ENCODE results near the gene MTR. TPM values are rescaled to one million over a fixed set of nuclear protein-coding genes. Genes with fewer than 3 reads are reported as not detected.

Gene MTR
- total and polyA plus RNA-seq, 2 donors (not counting 1 experiment from before 2014, with no cell fraction given): 9.9 to 49.1 TPM

DNA sequence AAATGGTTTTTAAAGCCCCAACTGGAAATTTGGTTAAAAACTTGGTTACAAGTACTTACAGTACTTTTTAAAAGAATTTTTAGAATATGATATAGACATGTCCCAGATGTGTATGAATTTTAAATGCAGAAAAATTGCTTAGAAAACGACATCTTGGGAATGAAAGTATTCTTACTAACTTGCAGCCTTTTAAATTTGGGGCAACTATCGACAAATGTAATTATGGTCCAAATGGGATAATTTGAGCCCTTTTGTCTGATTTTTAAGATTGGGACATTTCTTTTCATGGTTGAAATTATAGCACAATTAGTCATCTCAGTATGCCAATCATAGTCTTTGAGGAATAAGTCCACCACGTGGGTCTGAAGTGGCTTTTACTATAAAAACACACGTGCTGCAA lies 43.2 kb upstream of the MTR start:
- Histone ChIP-seq H3K9me3 (ENCODE audit: control extremely low read depth in 1 of 3, control insufficient read depth in 2 of 3, insufficient read depth in 1 of 3, low read length in 2 of 3) (no peaks in the 10 kb centered on the region), H2AFZ (ENCODE audit: insufficient read depth, low read depth, low read length, poor library complexity, severe bottlenecking) (no peak overlapping the region), H3K79me2 (ENCODE audit: control insufficient read depth, insufficient read depth, low read length) (no peaks in the 10 kb centered on the region), H3K36me3 (replicated peaks in 1 of 2; ENCODE audit: control extremely low read depth in 1 of 2, control insufficient read depth in 1 of 2, extremely low read depth in 1 of 2, insufficient read depth in 2 of 2, low read length in 1 of 2) (no peaks in the 10 kb centered on the region), H3K4me3 (ENCODE audit: control extremely low read depth in 1 of 5, extremely low read depth in 1 of 5, insufficient read depth in 1 of 5, low read depth in 2 of 5, low read length in 4 of 5) (no peak overlapping the region), H3K4me1 (ENCODE audit: control insufficient read depth in 2 of 2, insufficient read depth in 2 of 2, low read length in 2 of 2) (no peaks in the 10 kb centered on the region), H3K9ac (ENCODE audit: low read length) (no peak overlapping the region), H3K27ac (ENCODE audit: low read length in 2 of 2) (no peak overlapping the region), H4K20me1 (ENCODE audit: control insufficient read depth, insufficient read depth, low read length, poor library complexity, severe bottlenecking) (no peaks in the 10 kb centered on the region), H3K27me3 (replicated peaks in 1 of 4; ENCODE audit: control extremely low read depth in 1 of 4, control insufficient read depth in 3 of 4, insufficient read depth in 4 of 4, low read length in 3 of 4) (no peaks in the 10 kb centered on the region), H3K4me2 (replicated peaks; ENCODE audit: low read depth, low read length, poor library complexity, severe bottlenecking) (no peak overlapping the region)
- no peak for ATAC-seq (ENCODE audit: low read depth)
- ChIA-PET CTCF (interaction anchor here (0.5 kb wide), 1 partner anchor 23 kb away, joined by 3 read pairs; no protein-coding TSS in a partner anchor), POLR2A (no interaction called here)
- H3K4me1 Mint-ChIP-seq: no peaks in the 10 kb centered on the region
- H3K4me3 Mint-ChIP-seq: no peak overlapping the region
- 92% methylated on average over 2 of the region's 4 CpGs for WGBS (ENCODE audit: insufficient coverage)
- H3K27ac Mint-ChIP-seq: no peak overlapping the region
- no peaks in the 10 kb centered on the region for H3K9me3 Mint-ChIP-seq (ENCODE audit: insufficient read depth)
- H3K27me3 Mint-ChIP-seq: peaks cover 5% of the 10 kb centered on the region
- no peak for DNase-seq
- TF ChIP-seq, protein P1, sequence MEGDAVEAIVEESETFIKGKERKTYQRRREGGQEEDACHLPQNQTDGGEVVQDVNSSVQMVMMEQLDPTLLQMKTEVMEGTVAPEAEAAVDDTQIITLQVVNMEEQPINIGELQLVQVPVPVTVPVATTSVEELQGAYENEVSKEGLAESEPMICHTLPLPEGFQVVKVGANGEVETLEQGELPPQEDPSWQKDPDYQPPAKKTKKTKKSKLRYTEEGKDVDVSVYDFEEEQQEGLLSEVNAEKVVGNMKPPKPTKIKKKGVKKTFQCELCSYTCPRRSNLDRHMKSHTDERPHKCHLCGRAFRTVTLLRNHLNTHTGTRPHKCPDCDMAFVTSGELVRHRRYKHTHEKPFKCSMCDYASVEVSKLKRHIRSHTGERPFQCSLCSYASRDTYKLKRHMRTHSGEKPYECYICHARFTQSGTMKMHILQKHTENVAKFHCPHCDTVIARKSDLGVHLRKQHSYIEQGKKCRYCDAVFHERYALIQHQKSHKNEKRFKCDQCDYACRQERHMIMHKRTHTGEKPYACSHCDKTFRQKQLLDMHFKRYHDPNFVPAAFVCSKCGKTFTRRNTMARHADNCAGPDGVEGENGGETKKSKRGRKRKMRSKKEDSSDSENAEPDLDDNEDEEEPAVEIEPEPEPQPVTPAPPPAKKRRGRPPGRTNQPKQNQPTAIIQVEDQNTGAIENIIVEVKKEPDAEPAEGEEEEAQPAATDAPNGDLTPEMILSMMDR (IDR thresholded peaks at IDR 0.05): no peak
- no peak for TF ChIP-seq EZH2 (IDR thresholded peaks at IDR 0.05; ENCODE audit: borderline replicate concordance, insufficient read depth, low read depth, low read length, poor library complexity, severe bottlenecking)
- intact Hi-C loops (cut with micrococcal nuclease): no loop called here

DNA sequence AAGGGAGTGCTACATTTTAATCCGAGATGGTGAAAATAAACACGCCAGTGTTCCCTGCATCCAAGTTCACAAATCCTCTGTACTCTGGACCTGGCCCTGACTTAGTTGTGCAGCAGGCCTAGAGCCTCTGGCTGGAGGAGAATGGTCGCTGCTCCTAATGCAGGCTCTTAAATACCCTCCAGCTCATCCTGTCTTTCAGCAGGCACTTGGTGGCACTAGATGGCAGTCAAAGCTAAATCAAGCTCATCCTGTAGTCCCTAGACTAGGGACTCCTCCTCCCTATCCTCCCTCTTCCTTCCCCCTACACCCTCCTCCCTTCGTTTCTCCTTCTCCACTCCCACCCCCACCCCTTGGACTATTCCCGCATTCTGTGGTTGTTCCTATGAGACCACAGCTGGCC lies 41.6 kb upstream of the MTR start:
- H3K9me3 ChIP-seq (ENCODE audit: control extremely low read depth in 1 of 3, control insufficient read depth in 2 of 3, insufficient read depth in 1 of 3, low read length in 2 of 3): no peaks in the 10 kb centered on the region
- no peaks in the 10 kb centered on the region for H3K4me1 ChIP-seq (ENCODE audit: control insufficient read depth in 2 of 2, insufficient read depth in 2 of 2, low read length in 2 of 2)
- H2AFZ ChIP-seq (ENCODE audit: insufficient read depth, low read depth, low read length, poor library complexity, severe bottlenecking): no peak overlapping the region
- no peaks in the 10 kb centered on the region for H3K36me3 ChIP-seq (replicated peaks in 1 of 2; ENCODE audit: control extremely low read depth in 1 of 2, control insufficient read depth in 1 of 2, extremely low read depth in 1 of 2, insufficient read depth in 2 of 2, low read length in 1 of 2)
- H4K20me1 ChIP-seq (ENCODE audit: control insufficient read depth, insufficient read depth, low read length, poor library complexity, severe bottlenecking): no peaks in the 10 kb centered on the region
- no peak for TF ChIP-seq EZH2 (IDR thresholded peaks at IDR 0.05; ENCODE audit: borderline replicate concordance, insufficient read depth, low read depth, low read length, poor library complexity, severe bottlenecking)
- TF ChIP-seq, protein P1 (IDR thresholded peaks at IDR 0.05): no peak
- POLR2A ChIA-PET: no interaction called here
- H3K27ac ChIP-seq (ENCODE audit: low read length in 2 of 2): no peak overlapping the region
- H3K4me3 ChIP-seq (ENCODE audit: control extremely low read depth in 1 of 5, extremely low read depth in 1 of 5, insufficient read depth in 1 of 5, low read depth in 2 of 5, low read length in 4 of 5): no peak overlapping the region
- Mint-ChIP-seq H3K4me1 (no peaks in the 10 kb centered on the region), H3K4me3 (no peak overlapping the region), H3K27ac (no peak overlapping the region), H3K9me3 (ENCODE audit: insufficient read depth) (no peaks in the 10 kb centered on the region), H3K27me3 (peaks cover 5% of the 10 kb centered on the region)
- H3K79me2 ChIP-seq (ENCODE audit: control insufficient read depth, insufficient read depth, low read length): no peaks in the 10 kb centered on the region
- no peaks in the 10 kb centered on the region for H3K27me3 ChIP-seq (replicated peaks in 1 of 4; ENCODE audit: control extremely low read depth in 1 of 4, control insufficient read depth in 3 of 4, insufficient read depth in 4 of 4, low read length in 3 of 4)
- WGBS (ENCODE audit: insufficient coverage): 77% methylated on average over 5 of the region's 5 CpGs
- DNase-seq (no peak), ATAC-seq (ENCODE audit: low read depth) (no peak)
- intact Hi-C loops (cut with micrococcal nuclease): no loop called here
- CTCF ChIA-PET: interaction anchor here (1.2 kb wide), 1 partner anchor 117 kb away, joined by 4 read pairs; no protein-coding TSS in a partner anchor
- no peak overlapping the region for H3K4me2 ChIP-seq (replicated peaks; ENCODE audit: low read depth, low read length, poor library complexity, severe bottlenecking)
- no peak overlapping the region for H3K9ac ChIP-seq (ENCODE audit: low read length)
